CD14-positive monocyte (primary cell): ENCODE results near the gene HTRA3. TPM values are rescaled to one million over a fixed set of nuclear protein-coding genes. Genes with fewer than 3 reads are reported as not detected.

Source experiments
- DNase-seq, 3 donors: peaks; one replicate each; pipeline ENCODE4 v3.0.0-alpha.2; 2011 to 2022
- H2AFZ ChIP-seq: 2 replicates; pipeline ENCODE4 v1.6.0; 2012; ENCODE audit warnings: mild to moderate bottlenecking, low read depth, low read length, inconsistent platforms; ENCODE audit not compliant: insufficient read depth, poor library complexity, severe bottlenecking
- H3K27ac ChIP-seq, 2 donors: 1 replicate in 1 of 2; 2 replicates in 1 of 2; pipeline ENCODE4 v1.5.1; 2012 to 2013; ENCODE audit warnings: low read length in 2 of 2, control low read depth in 1 of 2, inconsistent platforms in 1 of 2, low read depth in 1 of 2, mild to moderate bottlenecking in 1 of 2
- H3K27me3 ChIP-seq, 2 donors: one replicate each; pipeline versions ENCODE4 v1.6.0 to v1.6.1; 2011 to 2013; ENCODE audit warnings: low read length in 2 of 2; ENCODE audit not compliant: control insufficient read depth in 2 of 2, insufficient read depth in 2 of 2
- H3K36me3 ChIP-seq, 2 donors: replicated peaks in 1 of 2; 1 replicate in 1 of 2; 2 replicates in 1 of 2; pipeline versions ENCODE4 v1.5.1 to v1.6.1; 2012 to 2013; ENCODE audit warnings: low read length in 2 of 2, control low read depth in 1 of 2, inconsistent platforms in 1 of 2, mild to moderate bottlenecking in 1 of 2; ENCODE audit not compliant: insufficient read depth in 2 of 2, control insufficient read depth in 1 of 2
- H3K4me1 ChIP-seq, 2 donors: 1 replicate in 1 of 2; 2 replicates in 1 of 2; pipeline versions ENCODE4 v1.5.1 to v1.6.1; 2012 to 2013; ENCODE audit warnings: low read length in 2 of 2, control low read depth in 1 of 2, inconsistent platforms in 1 of 2, mild to moderate bottlenecking in 1 of 2, moderate library complexity in 1 of 2; ENCODE audit not compliant: insufficient read depth in 2 of 2, control insufficient read depth in 1 of 2
- H3K4me2 ChIP-seq: replicated peaks from 2 replicates; pipeline ENCODE3; 2012; ENCODE audit warnings: low read length, moderate library complexity, mild to moderate bottlenecking; ENCODE audit not compliant: poor library complexity, severe bottlenecking; ENCODE audit errors: extremely low read depth
- H3K4me3 ChIP-seq, 3 experiments: fragments of 200-600 bp in 1 of 3; sonication (generic) in 1 of 3; replicated peaks in 1 of 3; 1 replicate in 2 of 3; 2 replicates in 1 of 3; pipeline ENCODE4 v1.5.1; 2011 to 2013; ENCODE audit warnings: low read length in 3 of 3, mild to moderate bottlenecking in 3 of 3, control low read depth in 2 of 3, low read depth in 2 of 3, inconsistent platforms in 1 of 3, moderate library complexity in 1 of 3
- H3K79me2 ChIP-seq: 2 replicates; pipeline ENCODE4 v1.6.0; 2012; ENCODE audit warnings: mild to moderate bottlenecking, control low read depth, inconsistent platforms, low read length, moderate library complexity; ENCODE audit not compliant: insufficient read depth
- H3K9ac ChIP-seq: 2 replicates; pipeline ENCODE4 v1.6.0; 2017; ENCODE audit warnings: low read length, mild to moderate bottlenecking; ENCODE audit not compliant: insufficient read depth, poor library complexity, severe bottlenecking
- H3K9me3 ChIP-seq, 2 donors: replicated peaks in 1 of 2; 1 replicate in 1 of 2; 2 replicates in 1 of 2; pipeline versions ENCODE4 v1.5.1 to v1.6.1; 2012 to 2013; ENCODE audit warnings: low read length in 2 of 2, control low read depth in 1 of 2; ENCODE audit not compliant: control insufficient read depth in 1 of 2, insufficient read depth in 1 of 2
- H4K20me1 ChIP-seq: 2 replicates; pipeline ENCODE4 v1.6.0; 2012; ENCODE audit warnings: mild to moderate bottlenecking, low read length, control low read depth, moderate library complexity; ENCODE audit not compliant: insufficient read depth
- H3K27ac Mint-ChIP-seq, 7 donors: one replicate each; pipeline ENCODE4 v1.8.0; 2020; ENCODE audit warnings: mild to moderate bottlenecking in 7 of 7, mixed read lengths in 7 of 7, moderate library complexity in 6 of 7, inconsistent platforms in 2 of 7
- H3K27me3 Mint-ChIP-seq, 3 donors: one replicate each; pipeline ENCODE4 v1.8.0; 2021 to 2022; ENCODE audit warnings: low read depth in 3 of 3, mild to moderate bottlenecking in 3 of 3, mixed read lengths in 3 of 3, moderate library complexity in 3 of 3, inconsistent platforms in 1 of 3
- H3K36me3 Mint-ChIP-seq, 2 donors: one replicate each; pipeline ENCODE4 v1.8.0; 2020; ENCODE audit warnings: mixed read lengths in 2 of 2, inconsistent platforms in 1 of 2, mild to moderate bottlenecking in 1 of 2
- H3K4me1 Mint-ChIP-seq: one replicate; pipeline ENCODE4 v1.8.0; 2020; ENCODE audit warnings: mild to moderate bottlenecking, mixed read lengths
- H3K4me3 Mint-ChIP-seq, 2 donors: one replicate each; pipeline ENCODE4 v1.8.0; 2020; ENCODE audit warnings: mild to moderate bottlenecking in 2 of 2, mixed read lengths in 2 of 2, moderate library complexity in 1 of 2
- H3K9me3 Mint-ChIP-seq, 7 donors: one replicate each; pipeline ENCODE4 v1.8.0; 2020 to 2022; ENCODE audit warnings: mixed read lengths in 7 of 7, mild to moderate bottlenecking in 6 of 7, moderate library complexity in 6 of 7, inconsistent platforms in 2 of 7
- CTCF ChIP-seq: fragments of 200-600 bp; IDR thresholded peaks from one replicate; pipeline ENCODE4 v1.8.0; 2022; ENCODE audit warnings: antibody characterized with exemption, mild to moderate bottlenecking
- whole genome bisulfite sequencing: methylation state at CpG from one replicate; pipeline ENCODE4 v1.1.5; 2013; ENCODE audit warnings: missing lambda C conversion rate; ENCODE audit not compliant: insufficient coverage; 5-methylcytosine and 5-hydroxymethylcytosine counted together
- intact Hi-C, 2 donors: fragments of 100-400 bp; cut with micrococcal nuclease; formaldehyde crosslinking; loops; one replicate each; pipeline versions ENCODE4 v1.15.0 to v1.15.1; 2023
- polyA plus RNA-seq, 3 donors: library from polyadenylated mRNA; depleted of rRNA in 1 of 3; unstranded in 2 of 3; stranded (reverse) in 1 of 3; fragments of 300-500 nt in 2 of 3; fragments of >200 nt in 1 of 3; fragmentation: Illumina TruSeq in 2 of 3; gene quantifications; 1 replicate in 2 of 3; 2 replicates in 1 of 3; pipeline ENCODE4 v1.2.3, GENCODE V29; 2012 to 2021

HTRA3 gene
- polyA plus RNA-seq, 3 donors = not detected

- no peak for DNase-seq
- no peak for TF ChIP-seq CTCF
These were observed 26.6 kb upstream of the HTRA3 start for GRCh38 chr4:8242782-8243560.

GRCh38 chr4:8244001-8244757 lies 25.4 kb upstream of the HTRA3 start:
- no peak overlapping the region for H3K4me3 ChIP-seq
- no peak for TF ChIP-seq CTCF
- intact Hi-C loops = loop anchor here in 1 of 2 donors (5.0 kb wide), 1 partner anchor 67 kb away; no protein-coding TSS in a partner anchor
- H3K79me2 ChIP-seq = no peaks in the 10 kb centered on the region
- no peaks in the 10 kb centered on the region for H3K27me3 ChIP-seq
- no peaks in the 10 kb centered on the region for H3K9me3 ChIP-seq
- Mint-ChIP-seq H3K4me3 (no peak overlapping the region), H3K4me1 (peaks cover 44% of the 10 kb centered on the region), H3K9me3 (peaks cover 0 to 6% (median 0%) of the 10 kb centered on the region in 7 donors), H3K36me3 (peaks cover 32 to 42% of the 10 kb centered on the region in 2 donors), H3K27ac (peak overlapping the region in 2 of 7 donors; percentile 42 to 64), H3K27me3 (peaks cover 1 to 4% (median 3%) of the 10 kb centered on the region in 3 donors)
- peaks cover 30 to 42% of the 10 kb centered on the region in 2 donors for H3K36me3 ChIP-seq
- WGBS = 68% methylated on average over 13 of the region's 18 CpGs
- H3K4me2 ChIP-seq = no peak overlapping the region
- no peak overlapping the region for H3K9ac ChIP-seq
- DNase-seq = no peak
- peaks cover 44% of the 10 kb centered on the region for H4K20me1 ChIP-seq
- H3K4me1 ChIP-seq = peaks cover 19 to 25% of the 10 kb centered on the region in 2 donors
- no peak overlapping the region for H2AFZ ChIP-seq
- no peak overlapping the region for H3K27ac ChIP-seq

More at GRCh38 chr4:8242782-8243560, 26.6 kb upstream of the HTRA3 start:
- Mint-ChIP-seq H3K9me3 (peaks cover 0 to 6% (median 0%) of the 10 kb centered on the region in 7 donors), H3K36me3 (peaks cover 40 to 53% of the 10 kb centered on the region in 2 donors), H3K4me3 (no peak overlapping the region), H3K27ac (no peak overlapping the region), H3K4me1 (peaks cover 48% of the 10 kb centered on the region), H3K27me3 (peaks cover 1 to 4% (median 3%) of the 10 kb centered on the region in 3 donors)
- Histone ChIP-seq H3K79me2 (no peaks in the 10 kb centered on the region), H3K4me3 (no peak overlapping the region), H2AFZ (no peak overlapping the region), H3K27ac (no peak overlapping the region), H3K4me1 (peaks cover 19 to 25% of the 10 kb centered on the region in 2 donors), H4K20me1 (peaks cover 56% of the 10 kb centered on the region), H3K4me2 (no peak overlapping the region), H3K27me3 (no peaks in the 10 kb centered on the region), H3K9me3 (no peaks in the 10 kb centered on the region), H3K36me3 (peaks cover 42 to 54% of the 10 kb centered on the region in 2 donors), H3K9ac (no peak overlapping the region)
- WGBS = 100% methylated on average over 5 of the region's 10 CpGs
- intact Hi-C loops = loop anchor here (1.0 to 5.0 kb wide), 3 partner anchors 66 to 162 kb away; no protein-coding TSS in a partner anchor
